Eye (tissue), 1 donor: ENCODE data around the gene RPS21.
"Not testable (repeated sequence)": the region's sequence is repeated elsewhere in the genome, so short reads cannot be mapped to it uniquely, and the experiment has no call there.

Source experiments
- DNase-seq: peaks from one replicate; pipeline ENCODE4 v3.0.0-alpha.2; 2015

The RPS21 gene

GRCh38 chr20:62365814-62366369 is 21.0 kb upstream of the RPS21 start:
- peak; percentile 45 for DNase-seq

GRCh38 chr20:62366370-62367135 is 20.4 kb upstream of the RPS21 start:
- DNase-seq, result peak; percentile 56

- peak; percentile 77 for DNase-seq
These were observed 19.7 kb upstream of the RPS21 start, which contains the start of gene LAMA5 for GRCh38 chr20:62367136-62367632. TSS of gene LAMA5 (minus strand) at chr20:62367312. CDS start at chr20:62367245, 67 bp downstream.

GRCh38 chr20:62367633-62368391 is 19.1 kb upstream of the RPS21 start:
- DNase-seq, result peak; percentile 78

- DNase-seq, result peak; percentile 80
These were observed 18.4 kb upstream of the RPS21 start for GRCh38 chr20:62368392-62368975.

- DNase-seq, result peak; percentile 86
These were observed 17.7 kb upstream of the RPS21 start for GRCh38 chr20:62368976-62369814.

GRCh38 chr20:62369815-62370114 is 17.1 kb upstream of the RPS21 start:
- DNase-seq, result no peak

GRCh38 chr20:62370115-62370806 is 16.6 kb upstream of the RPS21 start:
- peak; percentile 53 for DNase-seq

GRCh38 chr20:62370807-62371587 is 15.9 kb upstream of the RPS21 start:
- peak; percentile 42 for DNase-seq

GRCh38 chr20:62371588-62372041 is 15.3 kb upstream of the RPS21 start:
- DNase-seq, result no peak

GRCh38 chr20:62372042-62372993 is 14.6 kb upstream of the RPS21 start:
- no peak for DNase-seq

GRCh38 chr20:62373631-62374179 is 13.2 kb upstream of the RPS21 start:
- not testable (repeated sequence) for DNase-seq

- DNase-seq, result peak; percentile 23
These were observed 12.4 kb upstream of the RPS21 start for GRCh38 chr20:62374331-62375152.

GRCh38 chr20:62376112-62377063 is 10.5 kb upstream of the RPS21 start:
- DNase-seq, result peak; percentile 84

- DNase-seq, result peak; percentile 19
These were observed 9.8 kb upstream of the RPS21 start for GRCh38 chr20:62377064-62377461.

GRCh38 chr20:62377615-62378178 is 9.2 kb upstream of the RPS21 start:
- peak; percentile 4 for DNase-seq

- peak; percentile 33 for DNase-seq
These were observed 8.7 kb upstream of the RPS21 start for GRCh38 chr20:62378215-62378614.
